Thyroid gland (tissue), 4 donors: ENCODE results near the gene ITGB7.

Experiments used
- POLR2A ChIP-seq, 2 donors: fragments of 450-650 bp; IDR thresholded peaks; one replicate each; pipeline ENCODE4 v1.6.1; 2017; ENCODE audit warnings: antibody characterized with exemption in 2 of 2, mild to moderate bottlenecking in 2 of 2, moderate library complexity in 1 of 2
- TF ChIP-seq, protein P1 (sequence below), 6 experiments: fragments of 200-600 bp in 3 of 6; fragments of 450-650 bp in 3 of 6; sonication (generic) in 3 of 6; IDR thresholded peaks; one replicate each; pipeline ENCODE4 v1.5.1; 2016 to 2019; ENCODE audit warnings: antibody characterized with exemption in 6 of 6, mild to moderate bottlenecking in 2 of 6, inconsistent platforms in 1 of 6, moderate library complexity in 1 of 6

DNA sequence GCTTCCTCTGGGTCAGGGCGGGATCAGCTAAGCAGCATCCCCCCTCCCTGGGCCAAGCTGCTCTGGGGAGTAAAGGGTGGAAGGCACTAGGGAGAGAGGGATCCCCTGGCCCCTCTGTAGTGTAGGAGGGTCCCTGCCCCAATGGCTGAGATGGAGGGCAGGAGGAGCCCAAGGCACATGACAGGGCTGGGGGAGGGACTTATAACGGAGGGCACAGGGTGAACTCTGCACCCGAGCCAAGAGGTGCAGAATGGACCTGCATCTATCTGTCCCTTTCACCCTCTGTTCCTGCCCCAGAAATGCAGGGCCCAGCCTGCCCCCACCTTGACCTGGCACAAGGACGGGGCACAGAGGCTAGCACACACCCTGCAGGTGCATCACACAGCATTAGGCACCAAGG, 3.8 kb upstream of the ITGB7 start:
- TF ChIP-seq, protein P1, sequence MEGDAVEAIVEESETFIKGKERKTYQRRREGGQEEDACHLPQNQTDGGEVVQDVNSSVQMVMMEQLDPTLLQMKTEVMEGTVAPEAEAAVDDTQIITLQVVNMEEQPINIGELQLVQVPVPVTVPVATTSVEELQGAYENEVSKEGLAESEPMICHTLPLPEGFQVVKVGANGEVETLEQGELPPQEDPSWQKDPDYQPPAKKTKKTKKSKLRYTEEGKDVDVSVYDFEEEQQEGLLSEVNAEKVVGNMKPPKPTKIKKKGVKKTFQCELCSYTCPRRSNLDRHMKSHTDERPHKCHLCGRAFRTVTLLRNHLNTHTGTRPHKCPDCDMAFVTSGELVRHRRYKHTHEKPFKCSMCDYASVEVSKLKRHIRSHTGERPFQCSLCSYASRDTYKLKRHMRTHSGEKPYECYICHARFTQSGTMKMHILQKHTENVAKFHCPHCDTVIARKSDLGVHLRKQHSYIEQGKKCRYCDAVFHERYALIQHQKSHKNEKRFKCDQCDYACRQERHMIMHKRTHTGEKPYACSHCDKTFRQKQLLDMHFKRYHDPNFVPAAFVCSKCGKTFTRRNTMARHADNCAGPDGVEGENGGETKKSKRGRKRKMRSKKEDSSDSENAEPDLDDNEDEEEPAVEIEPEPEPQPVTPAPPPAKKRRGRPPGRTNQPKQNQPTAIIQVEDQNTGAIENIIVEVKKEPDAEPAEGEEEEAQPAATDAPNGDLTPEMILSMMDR (IDR thresholded peaks at IDR 0.05) = no peak
- TF ChIP-seq POLR2A (IDR thresholded peaks at IDR 0.05) = no peak
